Mammary epithelial cell (primary cell): ENCODE data around the gene BRINP3.

ENCODE experiments used
- EZH2 ChIP-seq: IDR thresholded peaks from 2 replicates; pipeline ENCODE4 v1.6.1; 2012; ENCODE audit warnings: low read length, inconsistent platforms, borderline replicate concordance
- TF ChIP-seq, protein P1 (sequence below), 2 donors: IDR thresholded peaks in 1 of 2; conservative IDR thresholded peaks in 1 of 2; 2 replicates each; pipeline ENCODE4 v1.5.1; 2011 to 2012; ENCODE audit warnings: inconsistent platforms in 2 of 2, low read length in 2 of 2, mild to moderate bottlenecking in 2 of 2, control low read depth in 1 of 2, low read depth in 1 of 2; ENCODE audit not compliant: insufficient read depth in 1 of 2; ENCODE audit errors: extremely low read depth in 1 of 2

DNA sequence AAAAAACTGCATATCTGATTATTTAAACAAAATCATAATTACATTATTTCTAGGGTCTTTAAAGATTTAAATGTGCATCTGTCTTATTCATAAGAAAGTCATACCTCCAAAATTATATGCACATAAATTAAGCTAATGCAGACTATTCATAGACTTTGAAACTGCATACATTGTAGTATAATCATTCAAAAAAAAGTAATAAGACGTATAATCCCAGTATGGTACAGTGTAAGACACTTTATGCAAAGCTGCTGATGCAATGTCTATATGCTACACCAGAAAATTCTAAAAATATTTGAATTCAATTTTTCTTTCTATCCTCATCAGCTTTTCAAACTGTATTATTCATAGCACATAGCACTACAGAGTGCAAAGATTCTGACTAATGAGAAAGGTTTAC is 22.0 kb downstream of the BRINP3 start:
- TF ChIP-seq, protein P1, sequence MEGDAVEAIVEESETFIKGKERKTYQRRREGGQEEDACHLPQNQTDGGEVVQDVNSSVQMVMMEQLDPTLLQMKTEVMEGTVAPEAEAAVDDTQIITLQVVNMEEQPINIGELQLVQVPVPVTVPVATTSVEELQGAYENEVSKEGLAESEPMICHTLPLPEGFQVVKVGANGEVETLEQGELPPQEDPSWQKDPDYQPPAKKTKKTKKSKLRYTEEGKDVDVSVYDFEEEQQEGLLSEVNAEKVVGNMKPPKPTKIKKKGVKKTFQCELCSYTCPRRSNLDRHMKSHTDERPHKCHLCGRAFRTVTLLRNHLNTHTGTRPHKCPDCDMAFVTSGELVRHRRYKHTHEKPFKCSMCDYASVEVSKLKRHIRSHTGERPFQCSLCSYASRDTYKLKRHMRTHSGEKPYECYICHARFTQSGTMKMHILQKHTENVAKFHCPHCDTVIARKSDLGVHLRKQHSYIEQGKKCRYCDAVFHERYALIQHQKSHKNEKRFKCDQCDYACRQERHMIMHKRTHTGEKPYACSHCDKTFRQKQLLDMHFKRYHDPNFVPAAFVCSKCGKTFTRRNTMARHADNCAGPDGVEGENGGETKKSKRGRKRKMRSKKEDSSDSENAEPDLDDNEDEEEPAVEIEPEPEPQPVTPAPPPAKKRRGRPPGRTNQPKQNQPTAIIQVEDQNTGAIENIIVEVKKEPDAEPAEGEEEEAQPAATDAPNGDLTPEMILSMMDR (conservative IDR thresholded peaks at IDR 0.05 in 1 of 2, IDR thresholded peaks at IDR 0.05 in 1 of 2; ENCODE audit: extremely low read depth in 1 of 2, insufficient read depth in 1 of 2, low read depth in 1 of 2, low read length in 2 of 2): no peak
- TF ChIP-seq EZH2: no peak
